Retinal pigment epithelial cell (primary cell): ENCODE measurements around the gene JAKMIP2.

Source experiments
- DNase-seq: peaks from one replicate; pipeline ENCODE4 v3.0.0-alpha.2; 2010; ENCODE audit warnings: low read depth
- H3K4me3 ChIP-seq: 2 replicates; pipeline ENCODE4 v1.5.1; 2011; ENCODE audit warnings: mild to moderate bottlenecking, low read length, control low read depth, moderate library complexity
- TF ChIP-seq, protein P1 (sequence below): conservative IDR thresholded peaks from 2 replicates; pipeline ENCODE4 v1.5.1; 2011; ENCODE audit warnings: low read depth, low read length, control low read depth, inconsistent platforms

The JAKMIP2 gene

DNA sequence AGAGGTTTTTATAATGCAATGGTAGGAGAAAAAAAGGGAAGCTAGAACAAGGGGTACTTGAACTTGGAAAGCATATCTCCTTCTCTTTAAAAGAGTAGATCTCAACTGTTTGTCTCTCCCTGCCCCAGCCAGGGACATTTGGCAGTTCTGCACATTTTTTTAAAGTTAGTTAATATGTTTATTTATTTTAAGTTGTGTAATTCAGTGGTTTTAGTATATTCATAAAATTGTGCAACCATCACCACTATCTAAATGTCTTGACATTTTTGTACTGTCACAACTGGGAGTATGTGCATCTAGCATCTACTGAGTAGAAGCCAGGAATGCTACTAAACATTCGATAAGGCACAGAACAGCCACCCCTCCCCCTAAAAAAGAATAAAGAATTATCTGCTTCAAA, 169.2 kb downstream of the JAKMIP2 start:
- TF ChIP-seq, protein P1, sequence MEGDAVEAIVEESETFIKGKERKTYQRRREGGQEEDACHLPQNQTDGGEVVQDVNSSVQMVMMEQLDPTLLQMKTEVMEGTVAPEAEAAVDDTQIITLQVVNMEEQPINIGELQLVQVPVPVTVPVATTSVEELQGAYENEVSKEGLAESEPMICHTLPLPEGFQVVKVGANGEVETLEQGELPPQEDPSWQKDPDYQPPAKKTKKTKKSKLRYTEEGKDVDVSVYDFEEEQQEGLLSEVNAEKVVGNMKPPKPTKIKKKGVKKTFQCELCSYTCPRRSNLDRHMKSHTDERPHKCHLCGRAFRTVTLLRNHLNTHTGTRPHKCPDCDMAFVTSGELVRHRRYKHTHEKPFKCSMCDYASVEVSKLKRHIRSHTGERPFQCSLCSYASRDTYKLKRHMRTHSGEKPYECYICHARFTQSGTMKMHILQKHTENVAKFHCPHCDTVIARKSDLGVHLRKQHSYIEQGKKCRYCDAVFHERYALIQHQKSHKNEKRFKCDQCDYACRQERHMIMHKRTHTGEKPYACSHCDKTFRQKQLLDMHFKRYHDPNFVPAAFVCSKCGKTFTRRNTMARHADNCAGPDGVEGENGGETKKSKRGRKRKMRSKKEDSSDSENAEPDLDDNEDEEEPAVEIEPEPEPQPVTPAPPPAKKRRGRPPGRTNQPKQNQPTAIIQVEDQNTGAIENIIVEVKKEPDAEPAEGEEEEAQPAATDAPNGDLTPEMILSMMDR, result no peak
- no peak overlapping the region for H3K4me3 ChIP-seq
- DNase-seq, result no peak

DNA sequence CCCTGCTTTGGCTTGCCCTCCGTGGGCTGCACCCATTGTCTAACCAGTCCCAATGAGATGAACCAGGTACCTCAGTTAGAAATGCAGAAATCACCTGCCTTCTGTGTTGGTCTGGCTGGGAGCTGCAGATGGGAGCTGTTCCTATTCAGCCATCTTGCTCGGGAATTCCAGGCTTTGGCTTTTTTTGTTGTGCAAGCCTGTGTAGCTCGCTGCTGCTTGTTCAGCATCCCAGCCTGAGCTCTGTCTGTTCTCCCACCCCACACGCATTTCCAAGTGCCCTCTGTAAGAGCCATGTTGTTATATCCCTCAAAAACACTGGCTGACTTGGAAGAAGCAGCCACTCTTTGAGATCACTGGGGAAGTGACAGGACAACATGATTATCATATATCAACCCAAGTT, 171.0 kb downstream of the JAKMIP2 start:
- TF ChIP-seq, protein P1, result no peak
- no peak overlapping the region for H3K4me3 ChIP-seq
- DNase-seq, result no peak

DNA sequence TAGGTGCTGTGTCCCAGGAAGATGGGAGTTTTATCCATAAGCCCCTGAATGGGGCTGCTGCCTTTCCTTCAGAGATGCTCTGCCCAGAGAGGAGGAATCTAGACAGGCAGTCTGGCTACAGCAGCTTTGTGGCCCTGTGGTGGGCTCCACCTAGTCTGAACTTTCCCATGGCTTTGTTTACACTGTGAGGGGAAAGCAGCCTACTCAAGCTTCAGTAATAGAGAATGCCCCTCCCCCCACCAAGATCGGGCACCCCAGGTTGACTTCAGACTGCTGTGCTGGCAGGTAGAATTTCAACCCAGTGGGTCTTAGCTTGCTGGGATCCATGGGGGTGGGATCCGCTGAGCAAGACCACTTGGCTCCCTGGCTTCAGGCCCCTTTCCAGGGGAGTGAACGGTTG, 171.7 kb downstream of the JAKMIP2 start:
- no peak for DNase-seq
- no peak overlapping the region for H3K4me3 ChIP-seq
- TF ChIP-seq, protein P1, result no peak

DNA sequence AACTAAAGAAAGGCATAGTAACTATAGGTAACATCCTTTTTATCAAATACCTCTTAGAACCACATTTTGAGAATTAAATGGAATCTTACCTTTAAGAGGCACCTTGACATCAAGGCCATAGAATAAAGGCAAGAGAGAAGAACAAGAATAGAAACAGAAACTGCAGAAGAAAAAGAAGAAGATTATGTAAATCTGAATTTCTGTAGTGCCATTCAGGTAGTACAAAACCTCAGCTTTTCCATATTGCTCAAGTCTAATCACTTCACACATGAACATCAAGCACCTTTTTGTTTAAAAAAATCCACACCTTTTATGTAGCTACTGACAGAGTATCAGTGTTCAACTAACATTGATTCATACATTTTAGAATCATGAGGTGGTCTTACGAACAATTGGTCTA, 180.9 kb downstream of the JAKMIP2 start:
- no peak for DNase-seq
- H3K4me3 ChIP-seq, result no peak overlapping the region
- TF ChIP-seq, protein P1, result no peak

DNA sequence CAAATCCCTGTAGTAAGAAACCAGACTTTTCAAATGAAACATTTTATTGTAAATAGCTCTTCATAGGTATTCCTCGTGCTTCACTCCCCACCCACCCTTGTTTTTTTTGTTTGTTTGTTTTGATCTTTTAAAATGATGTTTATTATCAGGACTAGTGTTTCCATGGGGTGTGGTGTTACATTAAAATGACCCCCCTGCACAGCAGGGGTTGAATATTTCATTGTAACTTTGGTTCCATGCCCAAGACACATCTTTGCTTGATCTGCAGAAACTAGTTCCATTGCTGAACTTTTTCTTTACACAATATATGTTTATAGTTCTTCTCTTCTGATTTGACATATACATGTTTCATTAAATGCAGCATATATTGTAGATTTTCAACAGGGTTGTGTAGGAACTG, 191.4 kb downstream of the JAKMIP2 start:
- no peak overlapping the region for H3K4me3 ChIP-seq
- TF ChIP-seq, protein P1, result no peak
- DNase-seq, result no peak

DNA sequence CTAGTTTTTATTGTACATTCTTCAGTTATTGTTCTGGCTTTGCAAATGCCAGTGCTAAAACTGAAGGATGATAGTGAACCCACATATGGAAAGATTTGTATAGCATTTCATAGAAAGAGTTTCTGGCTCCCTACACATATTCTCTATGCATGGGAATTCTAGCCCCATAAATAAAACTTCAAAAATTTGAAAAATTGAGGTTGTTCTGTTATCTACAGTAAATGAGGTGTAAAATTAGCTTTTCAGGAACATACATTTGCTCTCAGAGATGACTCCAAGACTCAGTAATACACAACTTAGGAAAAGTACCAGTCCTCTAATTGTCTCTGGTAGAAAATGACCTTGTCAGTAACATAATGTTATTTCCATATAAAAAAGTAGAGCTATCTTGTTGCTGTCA, 192.4 kb downstream of the JAKMIP2 start:
- no peak for DNase-seq
- TF ChIP-seq, protein P1, result no peak
- H3K4me3 ChIP-seq, result no peak overlapping the region

DNA sequence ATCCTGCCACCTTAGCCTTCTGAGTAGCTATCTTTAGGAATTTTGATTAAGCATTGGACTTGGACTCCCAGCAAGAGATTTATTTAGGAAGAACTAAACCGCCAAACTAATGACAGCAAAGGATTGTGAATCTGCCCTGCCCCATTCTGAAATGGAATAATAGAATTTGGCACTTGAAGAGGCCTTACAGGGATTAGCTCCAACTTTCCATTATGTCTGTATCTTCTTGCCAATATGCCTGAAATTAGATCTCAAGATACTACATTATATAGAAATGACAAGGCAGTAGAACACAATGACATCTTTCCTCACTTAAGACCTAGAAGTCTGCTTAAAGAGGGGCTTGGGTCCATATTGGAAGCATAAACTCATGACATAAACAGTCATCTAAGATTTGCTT, 195.7 kb downstream of the JAKMIP2 start:
- no peak overlapping the region for H3K4me3 ChIP-seq
- TF ChIP-seq, protein P1, result no peak
- DNase-seq, result no peak
